ENCODE measurements around the gene CPE.

CPE gene

GRCh38 chr4:165508372-165509120 is 129.7 kb downstream of the CPE start:
- DNase-seq (ENCODE audit: low spot score): no peak

GRCh38 chr4:165512424-165512823 is 133.6 kb downstream of the CPE start:
- no peak for DNase-seq (ENCODE audit: low spot score)

GRCh38 chr4:165514739-165515138 is 135.9 kb downstream of the CPE start:
- DNase-seq (ENCODE audit: low spot score): no peak

GRCh38 chr4:165515201-165515600 is 136.4 kb downstream of the CPE start:
- DNase-seq (ENCODE audit: low spot score): no peak

DNA sequence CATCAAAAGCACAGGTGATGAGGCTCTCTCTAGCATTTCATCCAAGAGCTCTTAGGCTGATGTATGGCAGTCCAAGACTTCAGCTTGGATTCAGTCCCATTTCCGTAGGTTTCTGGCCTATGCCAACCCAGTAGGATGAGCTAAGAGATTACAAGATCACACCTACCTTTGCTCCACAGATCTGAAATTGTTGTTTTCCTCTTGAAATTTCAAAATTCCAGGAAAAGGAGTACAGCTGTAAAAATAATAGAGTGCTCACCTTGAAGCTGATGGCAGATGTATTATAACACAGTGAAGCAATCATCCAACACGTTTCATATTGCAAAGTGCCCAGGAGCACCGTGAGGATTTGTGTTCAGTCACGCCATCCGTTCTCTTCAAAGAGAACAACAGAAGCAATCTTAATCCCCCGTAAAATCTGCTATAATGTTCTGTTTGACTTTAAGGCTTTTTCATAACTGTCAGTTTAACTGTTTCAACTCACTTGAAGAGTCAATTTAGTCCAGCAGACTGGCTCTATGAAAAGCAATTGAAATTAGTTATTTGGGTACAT is 137.5 kb downstream of the CPE start:
- DNase-seq (ENCODE audit: low spot score): no peak

GRCh38 chr4:165517216-165517615 is 138.4 kb downstream of the CPE start:
- no peak for DNase-seq (ENCODE audit: low spot score)

GRCh38 chr4:165518024-165518616 is 139.3 kb downstream of the CPE start:
- DNase-seq (ENCODE audit: low spot score): no peak

DNA sequence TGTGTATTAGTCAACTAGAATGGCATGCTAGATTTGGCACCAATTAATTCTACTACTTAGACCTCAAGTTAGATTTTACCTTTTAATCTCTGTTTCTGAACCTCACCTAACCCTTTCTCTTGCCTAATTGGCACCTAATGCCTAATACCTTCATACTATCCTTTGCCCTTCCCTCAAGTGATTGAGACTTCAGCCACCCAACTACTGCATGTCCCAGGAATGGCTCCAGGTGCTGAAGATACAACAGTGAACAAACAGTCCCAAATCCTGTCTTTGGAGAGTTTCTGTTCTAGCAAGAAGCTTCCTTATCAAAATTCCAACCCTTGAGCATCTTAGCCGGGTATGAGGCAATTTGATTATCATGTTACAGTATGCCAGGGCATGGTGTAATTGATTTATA is 139.9 kb downstream of the CPE start:
- DNase-seq (ENCODE audit: low spot score): no peak

- DNase-seq (ENCODE audit: low spot score): no peak
Measured at GRCh38 chr4:165519591-165519990, 140.8 kb downstream of the CPE start.

DNA sequence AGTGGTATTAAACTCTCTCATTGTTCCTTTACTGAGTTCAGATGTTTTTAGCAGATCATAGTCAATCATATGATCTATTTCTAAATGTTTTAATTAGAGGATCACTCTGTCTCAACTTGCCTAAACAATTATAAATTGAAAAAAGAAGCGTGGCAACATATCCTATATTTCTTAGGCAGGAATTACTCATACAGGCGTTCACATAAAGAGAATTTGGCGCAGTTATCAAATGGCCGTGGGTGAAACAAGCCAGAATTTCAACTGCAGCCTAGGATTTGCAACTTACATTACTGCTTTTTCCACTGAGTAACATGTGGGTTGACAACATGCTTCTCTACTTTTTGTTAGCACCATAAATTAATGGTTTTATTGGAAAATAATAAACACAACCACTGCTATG is 141.3 kb downstream of the CPE start:
- no peak for DNase-seq (ENCODE audit: low spot score)

- DNase-seq (ENCODE audit: low spot score): no peak
Measured at GRCh38 chr4:165522050-165522449, 143.2 kb downstream of the CPE start.

GRCh38 chr4:165524532-165525190 is 145.9 kb downstream of the CPE start:
- no peak for DNase-seq (ENCODE audit: low spot score)

DNA sequence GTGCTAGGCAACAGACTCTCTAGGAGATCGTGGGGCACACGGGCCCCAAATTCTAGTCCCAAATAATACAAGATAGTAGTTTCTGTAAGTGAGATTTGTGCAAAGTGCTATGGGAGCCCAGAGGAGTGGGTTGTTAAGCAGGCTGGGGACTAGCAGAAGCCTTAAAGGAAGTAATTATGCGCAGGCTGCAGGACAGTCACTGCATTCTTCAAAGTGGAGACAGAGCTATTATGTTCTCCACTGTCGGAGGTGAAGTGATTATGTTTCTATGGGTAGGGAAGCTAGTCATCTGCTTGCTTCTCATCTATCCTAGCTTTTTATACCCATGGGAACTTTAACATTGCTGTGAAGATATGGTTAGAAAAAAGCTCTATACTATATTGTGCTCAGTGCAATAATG is 154.2 kb downstream of the CPE start:
- no peak for DNase-seq (ENCODE audit: low spot score)

DNA sequence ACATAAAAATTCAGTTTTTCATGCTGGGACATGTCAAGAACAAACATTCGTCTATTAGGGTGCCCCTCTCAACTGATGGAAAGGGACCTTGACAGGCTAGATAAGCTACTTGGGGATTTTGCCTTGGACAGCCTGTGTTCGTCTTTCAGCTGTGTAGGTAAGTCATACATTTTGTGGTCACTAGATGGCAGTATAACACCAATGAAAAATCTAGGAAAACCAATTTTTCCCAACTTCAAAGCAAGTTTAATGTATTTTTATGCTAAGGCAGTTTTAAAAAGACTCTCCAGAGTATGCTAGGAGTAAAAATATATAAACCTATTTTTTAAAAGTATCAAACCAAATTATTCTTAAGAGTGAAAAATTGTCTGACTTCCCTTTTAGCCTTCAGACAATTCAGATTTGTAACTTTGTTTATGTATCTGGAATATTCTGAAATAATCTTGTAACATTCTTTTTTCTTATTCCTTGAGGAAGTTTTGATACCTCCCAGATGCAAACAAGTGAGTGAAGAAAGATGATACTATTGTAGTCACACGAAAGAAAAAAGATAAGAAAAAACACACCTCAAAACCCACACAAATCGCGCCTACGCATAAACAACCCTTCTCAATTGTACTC is 158.3 kb downstream of the CPE start:
- peak; percentile 54 for DNase-seq (ENCODE audit: low spot score)

GRCh38 chr4:165539801-165540200 is 161.0 kb downstream of the CPE start:
- DNase-seq (ENCODE audit: low spot score): no peak

GRCh38 chr4:165540206-165540830 is 161.5 kb downstream of the CPE start:
- DNase-seq (ENCODE audit: low spot score): no peak

DNA sequence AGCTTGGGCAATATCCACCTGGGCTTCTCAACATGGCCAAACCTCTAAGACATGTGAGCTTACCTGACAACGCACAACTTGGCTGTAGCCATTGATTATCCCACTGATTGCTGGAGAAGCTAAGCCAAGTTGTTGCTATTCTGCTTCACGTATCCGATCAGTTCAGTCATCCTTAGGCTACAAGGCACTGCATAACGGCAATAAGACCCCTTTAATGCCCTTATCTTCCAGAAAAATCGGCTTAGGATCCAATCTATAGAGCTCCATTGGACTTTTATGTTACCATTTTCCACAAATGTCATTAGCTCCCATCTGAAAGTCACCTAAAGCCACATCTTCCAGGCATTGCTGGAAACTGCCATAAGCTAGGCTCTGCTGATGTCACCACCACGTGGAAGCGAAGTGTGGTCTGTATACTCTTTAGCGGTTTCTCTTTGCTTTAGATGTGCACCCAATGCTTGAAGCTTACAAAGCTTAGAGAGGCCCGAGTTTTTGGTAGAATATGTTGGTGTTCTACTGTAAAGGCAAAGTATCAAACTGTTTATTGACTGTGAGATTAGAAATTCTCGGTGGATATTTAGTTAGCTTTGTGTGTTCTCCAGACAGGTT is 163.1 kb downstream of the CPE start:
- no peak for DNase-seq (ENCODE audit: low spot score)

- no peak for DNase-seq (ENCODE audit: low spot score)
Measured at GRCh38 chr4:165542476-165542875, 163.7 kb downstream of the CPE start.
